Measurements from ENCODE around the gene MAPK10. TPM values are rescaled to one million over a fixed set of nuclear protein-coding genes. Genes with fewer than 3 reads are reported as not detected.
"Not testable (repeated sequence)": the region's sequence is repeated elsewhere in the genome, so short reads cannot be mapped to it uniquely, and the experiment has no call there.

MAPK10 gene
- total and polyA plus RNA-seq, 10 of the 15 experiments (the other 5 are each of a cell fraction or from before 2014, with no cell fraction given), result 1.1 to 4.2 (median 2.4) TPM

DNA sequence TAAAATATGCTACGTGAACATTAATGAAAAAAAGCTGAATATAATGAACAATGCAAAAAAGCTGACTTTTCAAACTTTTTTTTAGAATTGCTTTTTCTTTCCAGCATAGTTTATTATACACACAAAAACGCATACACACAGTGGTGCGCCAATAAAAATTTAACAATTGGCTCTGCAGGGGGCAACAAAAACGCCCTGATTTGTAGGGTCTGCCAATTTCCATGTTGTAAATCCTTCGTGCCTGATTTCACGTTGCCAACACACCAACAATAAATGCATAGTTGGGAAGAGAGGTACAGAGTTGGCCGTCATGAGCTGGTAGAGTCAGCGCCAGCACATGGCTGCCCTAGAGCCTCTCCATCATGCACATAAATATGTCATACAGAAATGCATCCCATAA is 333.1 kb downstream of the MAPK10 start:
- Histone ChIP-seq H3K9ac (ENCODE audit: control insufficient read depth, insufficient read depth, low read length) (no peak overlapping the region), H3K36me3 (ENCODE audit: control insufficient read depth in 2 of 2, insufficient read depth in 2 of 2, low read length in 1 of 2) (no peaks in the 10 kb centered on the region), H3K4me3 (no peak overlapping the region), H3K79me2 (ENCODE audit: control insufficient read depth, insufficient read depth, low read length) (no peaks in the 10 kb centered on the region), H3K27ac (ENCODE audit: control insufficient read depth, insufficient read depth) (no peak overlapping the region), H2AFZ (ENCODE audit: control insufficient read depth, low read depth, low read length) (no peak overlapping the region), H3K27me3 (replicated peaks in 1 of 2; ENCODE audit: control insufficient read depth in 2 of 2, insufficient read depth in 2 of 2, low read length in 1 of 2) (no peaks in the 10 kb centered on the region), H3K9me3 (replicated peaks; ENCODE audit: control insufficient read depth, insufficient read depth, low read length) (no peaks in the 10 kb centered on the region), H3K4me2 (ENCODE audit: control insufficient read depth, insufficient read depth) (no peak overlapping the region), H3K4me1 (ENCODE audit: control insufficient read depth, insufficient read depth, low read length) (no peaks in the 10 kb centered on the region), H4K20me1 (ENCODE audit: control insufficient read depth, insufficient read depth) (no peaks in the 10 kb centered on the region)
- intact Hi-C loops (cut with micrococcal nuclease; ENCODE audit: unreplicated experiment), result no loop called here
- 38% methylated on average over 8 of the region's 8 CpGs for WGBS (ENCODE audit: insufficient coverage, insufficient replicate concordance, low lambda C conversion rate, missing lambda C conversion rate)
- POLR2A ChIA-PET, result no interaction called here
- no peak for TF ChIP-seq NR2C2 (IDR thresholded peaks at IDR 0.05; ENCODE audit: borderline replicate concordance, control insufficient read depth, insufficient read length, low read depth)
- no peak for TF ChIP-seq TCF7 (IDR thresholded peaks at IDR 0.05; ENCODE audit: borderline replicate concordance)
- no peak for TF ChIP-seq PAX8 (IDR thresholded peaks at IDR 0.05)
- TF ChIP-seq EED (IDR thresholded peaks at IDR 0.05; ENCODE audit: low read depth), result no peak
- no peak for TF ChIP-seq CTCF (IDR thresholded peaks at IDR 0.05 in 2 of 3, conservative IDR thresholded peaks at IDR 0.05 in 1 of 3; ENCODE audit: control insufficient read depth in 2 of 3, extremely low read depth in 1 of 3, insufficient read depth in 1 of 3, low read depth in 3 of 3, low read length in 3 of 3)
- no peak for TF ChIP-seq TBL1XR1 (IDR thresholded peaks at IDR 0.05; ENCODE audit: low read depth, low read length)
- in situ Hi-C loops (cut with MboI), result no loop called here
- FAIRE-seq (no peak), DNase-seq (ENCODE audit: low read depth, low spot score) (no peak), ATAC-seq (no peak)
- RAD21 ChIA-PET (ENCODE audit: unreplicated experiment), result no interaction called here
- CTCF ChIA-PET, result interaction anchor here (1.0 kb wide), 1 partner anchor 9 kb away, joined by 4 read pairs; no protein-coding TSS in a partner anchor
- SMC1A ChIA-PET (ENCODE audit: uncharacterized antibody, unreplicated experiment), result interaction anchor here (1.9 kb wide), 1 partner anchor 10 kb away, joined by 4 read pairs; no protein-coding TSS in a partner anchor
- no TSS peak for BruUV-seq (replicated peaks)

- H3K4me2 ChIP-seq (ENCODE audit: control insufficient read depth, insufficient read depth); intact Hi-C loops (cut with micrococcal nuclease; ENCODE audit: unreplicated experiment); H3K27ac ChIP-seq (ENCODE audit: control insufficient read depth, insufficient read depth); BruUV-seq (replicated peaks); H3K27me3 ChIP-seq (replicated peaks in 1 of 2; ENCODE audit: control insufficient read depth in 2 of 2, insufficient read depth in 2 of 2, low read length in 1 of 2); H3K4me3 ChIP-seq; ATAC-seq; H3K79me2 ChIP-seq (ENCODE audit: control insufficient read depth, insufficient read depth, low read length); H3K36me3 ChIP-seq (ENCODE audit: control insufficient read depth in 2 of 2, insufficient read depth in 2 of 2, low read length in 1 of 2); H4K20me1 ChIP-seq (ENCODE audit: control insufficient read depth, insufficient read depth); DNase-seq (ENCODE audit: low read depth, low spot score); H3K9ac ChIP-seq (ENCODE audit: control insufficient read depth, insufficient read depth, low read length); SMC1A ChIA-PET (ENCODE audit: uncharacterized antibody, unreplicated experiment); H2AFZ ChIP-seq (ENCODE audit: control insufficient read depth, low read depth, low read length); H3K9me3 ChIP-seq (replicated peaks; ENCODE audit: control insufficient read depth, insufficient read depth, low read length); RAD21 ChIA-PET (ENCODE audit: unreplicated experiment); FAIRE-seq; POLR2A ChIA-PET; in situ Hi-C loops (cut with MboI); H3K4me1 ChIP-seq (ENCODE audit: control insufficient read depth, insufficient read depth, low read length): not testable (repeated sequence)
- CTCF ChIA-PET, result interaction anchor here (0.6 kb wide), 1 partner anchor 85 kb away, joined by 3 read pairs; no protein-coding TSS in a partner anchor
- WGBS (ENCODE audit: insufficient coverage, insufficient replicate concordance, low lambda C conversion rate, missing lambda C conversion rate), result 0% methylated on average over 2 of the region's 24 CpGs
These were observed 338.2 kb downstream of the MAPK10 start for GRCh38 chr4:86021671-86022070.

All from GM12878 (cell line).